HEK293 (cell line): ENCODE data around the gene TSC22D3.

Source experiments
- CTCF ChIA-PET: fragments of 350-600 bp; formaldehyde crosslinking; extraction: SDS; loops from one replicate; lab custom pipeline; 2021; ENCODE audit warnings: antibody characterized with exemption; lab: Yijun Ruan, JAX
- POLR2A ChIA-PET: fragments of 300-600 bp; formaldehyde crosslinking; extraction: SDS; loops from one replicate; lab custom pipeline; 2020; ENCODE audit warnings: antibody characterized with exemption, inconsistent platforms; lab: Yijun Ruan, JAX
- H3K27ac ChIP-seq: fragments of 200-500 bp; sonication (Bioruptor generic); 2 replicates; pipeline ENCODE4 v1.5.1; 2014; ENCODE audit warnings: low read depth, low read length, control low read depth, inconsistent platforms; ENCODE audit errors: extremely low read depth
- H3K36me3 ChIP-seq, 2 experiments: fragments of 200-500 bp in 1 of 2; sonication (Bioruptor generic) in 1 of 2; 1 replicate in 1 of 2; 2 replicates in 1 of 2; pipeline ENCODE4 v1.5.1; 2014 to 2017; ENCODE audit warnings: inconsistent platforms in 2 of 2, low read length in 2 of 2; ENCODE audit not compliant: control insufficient read depth in 2 of 2, insufficient read depth in 1 of 2
- H3K4me1 ChIP-seq: fragments of 200-500 bp; sonication (Bioruptor generic); 2 replicates; pipeline ENCODE4 v1.5.1; 2014; ENCODE audit warnings: mild to moderate bottlenecking, low read length, inconsistent platforms; ENCODE audit not compliant: control insufficient read depth, insufficient read depth
- H3K4me3 ChIP-seq: 2 replicates; pipeline ENCODE4 v1.5.1; 2011; ENCODE audit warnings: low read depth, mild to moderate bottlenecking, control low read depth, low read length, moderate library complexity
- H3K9me3 ChIP-seq: fragments of 200-500 bp; sonication (Bioruptor generic); 2 replicates; pipeline ENCODE4 v1.5.1; 2014; ENCODE audit warnings: low read depth, low read length, inconsistent platforms; ENCODE audit not compliant: control insufficient read depth, insufficient read depth
- GFI1B ChIP-seq: fragments of 450-650 bp; formaldehyde crosslinking; IDR thresholded peaks from 2 replicates; pipeline ENCODE4 v1.5.1; 2016; ENCODE audit warnings: missing biosample characterization, missing genetic modification characterization
- OVOL3 ChIP-seq: fragments of 450-650 bp; formaldehyde crosslinking; IDR thresholded peaks from 2 replicates; pipeline ENCODE4 v1.5.1; 2016; ENCODE audit warnings: missing biosample characterization, missing genetic modification characterization
- RBAK ChIP-seq: fragments of 450-650 bp; formaldehyde crosslinking; IDR thresholded peaks from 2 replicates; pipeline ENCODE4 v1.5.1; 2016; ENCODE audit warnings: missing biosample characterization, missing genetic modification characterization
- REPIN1 ChIP-seq: fragments of 450-650 bp; formaldehyde crosslinking; IDR thresholded peaks from 2 replicates; pipeline ENCODE4 v1.5.1; 2017; ENCODE audit warnings: missing biosample characterization, missing genetic modification characterization, low read depth
- ZBTB17 ChIP-seq: fragments of 450-650 bp; formaldehyde crosslinking; IDR thresholded peaks from 2 replicates; pipeline ENCODE4 v1.5.1; 2016; ENCODE audit warnings: missing biosample characterization, missing genetic modification characterization
- ZFHX2 ChIP-seq: fragments of 450-650 bp; formaldehyde crosslinking; conservative IDR thresholded peaks from 2 replicates; pipeline ENCODE4 v1.5.1; 2016; ENCODE audit warnings: missing biosample characterization, missing genetic modification characterization
- ZNF132 ChIP-seq: fragments of 450-650 bp; formaldehyde crosslinking; IDR thresholded peaks from 2 replicates; pipeline ENCODE4 v1.5.1; 2017; ENCODE audit warnings: missing biosample characterization, missing genetic modification characterization, borderline replicate concordance
- ZNF266 ChIP-seq: fragments of 450-650 bp; formaldehyde crosslinking; IDR thresholded peaks from 2 replicates; pipeline ENCODE4 v1.5.1; 2016; ENCODE audit warnings: missing biosample characterization, missing genetic modification characterization, low read depth
- ZNF416 ChIP-seq: fragments of 450-650 bp; formaldehyde crosslinking; IDR thresholded peaks from 2 replicates; pipeline ENCODE4 v1.5.1; 2016; ENCODE audit warnings: missing biosample characterization, missing genetic modification characterization
- ZNF423 ChIP-seq: fragments of 450-650 bp; formaldehyde crosslinking; IDR thresholded peaks from 2 replicates; pipeline ENCODE4 v1.5.1; 2016; ENCODE audit warnings: missing biosample characterization, missing genetic modification characterization
- ZNF510 ChIP-seq: fragments of 450-650 bp; formaldehyde crosslinking; IDR thresholded peaks from 2 replicates; pipeline ENCODE4 v1.5.1; 2018; ENCODE audit warnings: mild to moderate bottlenecking, missing genetic modification characterization, missing biosample characterization; ENCODE audit not compliant: insufficient replicate concordance
- ZNF549 ChIP-seq: fragments of 450-650 bp; IDR thresholded peaks from 2 replicates; pipeline ENCODE4 v1.5.1; 2018; ENCODE audit warnings: missing biosample characterization, missing genetic modification characterization, mild to moderate bottlenecking, inconsistent platforms, moderate library complexity
- ZNF558 ChIP-seq: fragments of 450-650 bp; formaldehyde crosslinking; IDR thresholded peaks from 2 replicates; pipeline ENCODE4 v1.5.1; 2016; ENCODE audit warnings: missing biosample characterization, missing genetic modification characterization
- ZNF596 ChIP-seq: fragments of 450-650 bp; IDR thresholded peaks from 2 replicates; pipeline ENCODE4 v1.5.0; 2018; ENCODE audit warnings: missing biosample characterization, mild to moderate bottlenecking, missing genetic modification characterization, moderate library complexity
- ZNF654 ChIP-seq: fragments of 450-650 bp; formaldehyde crosslinking; IDR thresholded peaks from 2 replicates; pipeline ENCODE4 v1.5.1; 2016; ENCODE audit warnings: low read depth, missing biosample characterization, missing genetic modification characterization
- ZNF76 ChIP-seq: fragments of 450-650 bp; formaldehyde crosslinking; IDR thresholded peaks from 2 replicates; pipeline ENCODE4; 2016; ENCODE audit warnings: low read depth, missing biosample characterization, missing genetic modification characterization, borderline replicate concordance
- ZNF791 ChIP-seq: fragments of 450-650 bp; formaldehyde crosslinking; IDR thresholded peaks from 2 replicates; pipeline ENCODE4 v1.5.1; 2016; ENCODE audit warnings: missing biosample characterization, missing genetic modification characterization
- ZSCAN16 ChIP-seq: fragments of 450-650 bp; formaldehyde crosslinking; IDR thresholded peaks from 2 replicates; pipeline ENCODE4 v1.5.1; 2016; ENCODE audit warnings: missing biosample characterization, missing genetic modification characterization
- TF ChIP-seq, protein P1 (sequence below): fragments of 450-650 bp; formaldehyde crosslinking; conservative IDR thresholded peaks from 2 replicates; pipeline ENCODE4 v1.5.1; 2016; ENCODE audit warnings: low read depth, missing biosample characterization, missing genetic modification characterization
- TF ChIP-seq, protein P2 (sequence below): fragments of 450-650 bp; formaldehyde crosslinking; IDR thresholded peaks from 2 replicates; pipeline ENCODE4 v1.5.1; 2016; ENCODE audit warnings: missing biosample characterization, missing genetic modification characterization
- TF ChIP-seq, protein P3 (sequence below): fragments of 450-650 bp; formaldehyde crosslinking; IDR thresholded peaks from 2 replicates; pipeline ENCODE4 v1.5.1; 2016; ENCODE audit warnings: missing biosample characterization, missing genetic modification characterization

TSC22D3 gene

DNA sequence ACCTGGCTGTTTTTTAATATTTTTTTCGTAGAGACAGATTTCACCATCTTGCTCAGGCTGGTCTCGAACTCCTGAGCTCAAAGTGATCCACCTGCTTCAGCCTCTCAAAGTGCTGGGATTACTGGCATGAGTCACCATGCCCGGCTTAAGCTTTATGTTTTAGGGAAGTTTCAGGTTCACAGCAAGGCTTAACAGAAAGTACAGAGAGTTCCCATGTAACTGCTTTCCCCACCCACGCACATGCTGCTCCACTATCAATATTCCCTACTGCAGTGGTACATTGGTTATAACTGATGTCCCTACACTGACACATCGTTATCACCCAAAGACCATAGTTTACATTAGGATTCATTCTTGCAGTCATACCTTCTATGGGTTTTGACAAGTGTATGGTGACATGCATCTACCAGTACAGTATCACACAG, 84.6 kb downstream of the TSC22D3 start:
- no peak overlapping the region for H3K4me3 ChIP-seq
- POLR2A ChIA-PET = no interaction called here
- CTCF ChIA-PET = interaction anchor here (1.2 to 1.7 kb wide), 2 partner anchors 18 to 22 kb away, joined by 3 to 5 read pairs; no protein-coding TSS in a partner anchor
- 0 out of 2 replicates have a peak, but pooled peaks cover 2% of the 10 kb centered on the region for H3K4me1 ChIP-seq
- H3K9me3 ChIP-seq = no peaks in the 10 kb centered on the region
- TF ChIP-seq ZNF654 (tag by site-specific recombination) (no peak), ZFHX2 (peak; percentile 58)
- no peak overlapping the region for H3K27ac ChIP-seq
- no peaks in the 10 kb centered on the region for H3K36me3 ChIP-seq

DNA sequence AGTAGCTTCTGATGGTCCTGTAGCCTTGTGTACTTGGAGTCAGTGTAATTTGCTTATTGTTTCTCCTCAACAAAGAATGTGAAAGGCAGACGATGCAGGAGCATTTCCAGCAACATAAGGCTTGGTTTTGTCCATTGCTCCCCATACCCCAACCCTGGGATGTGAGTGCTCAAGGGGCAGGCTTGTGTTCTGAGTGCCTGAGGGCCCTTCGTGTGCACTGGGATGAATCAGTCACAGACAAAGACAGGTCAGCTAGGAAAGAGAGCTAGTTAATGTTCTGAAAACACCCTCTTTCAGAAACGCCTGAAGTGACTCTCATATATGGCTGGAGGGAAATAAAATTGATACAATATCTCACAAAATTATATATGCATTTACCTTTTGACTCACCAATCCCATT, 88.1 kb downstream of the TSC22D3 start:
- H3K4me1 ChIP-seq = peaks cover 2% of the 10 kb centered on the region; the same call in 1 of the 2 replicates
- H3K27ac ChIP-seq = no peak overlapping the region
- TF ChIP-seq ZNF596 (tag by site-specific recombination) (no peak), ZNF791 (tag by site-specific recombination) (no peak), RBAK (tag by site-specific recombination) (no peak), OVOL3 (tag by site-specific recombination) (no peak), ZNF416 (tag by site-specific recombination) (no peak), ZNF266 (tag by site-specific recombination) (no peak), ZBTB17 (tag by site-specific recombination) (no peak), GFI1B (tag by site-specific recombination) (no peak), ZNF76 (tag by site-specific recombination) (no peak), ZNF549 (no peak), REPIN1 (tag by site-specific recombination) (no peak), ZNF132 (tag by site-specific recombination) (no peak), ZNF423 (tag by site-specific recombination) (no peak), ZSCAN16 (tag by site-specific recombination) (no peak), ZNF510 (tag by site-specific recombination) (no peak), ZNF558 (tag by site-specific recombination) (no peak)
- TF ChIP-seq, protein P1, sequence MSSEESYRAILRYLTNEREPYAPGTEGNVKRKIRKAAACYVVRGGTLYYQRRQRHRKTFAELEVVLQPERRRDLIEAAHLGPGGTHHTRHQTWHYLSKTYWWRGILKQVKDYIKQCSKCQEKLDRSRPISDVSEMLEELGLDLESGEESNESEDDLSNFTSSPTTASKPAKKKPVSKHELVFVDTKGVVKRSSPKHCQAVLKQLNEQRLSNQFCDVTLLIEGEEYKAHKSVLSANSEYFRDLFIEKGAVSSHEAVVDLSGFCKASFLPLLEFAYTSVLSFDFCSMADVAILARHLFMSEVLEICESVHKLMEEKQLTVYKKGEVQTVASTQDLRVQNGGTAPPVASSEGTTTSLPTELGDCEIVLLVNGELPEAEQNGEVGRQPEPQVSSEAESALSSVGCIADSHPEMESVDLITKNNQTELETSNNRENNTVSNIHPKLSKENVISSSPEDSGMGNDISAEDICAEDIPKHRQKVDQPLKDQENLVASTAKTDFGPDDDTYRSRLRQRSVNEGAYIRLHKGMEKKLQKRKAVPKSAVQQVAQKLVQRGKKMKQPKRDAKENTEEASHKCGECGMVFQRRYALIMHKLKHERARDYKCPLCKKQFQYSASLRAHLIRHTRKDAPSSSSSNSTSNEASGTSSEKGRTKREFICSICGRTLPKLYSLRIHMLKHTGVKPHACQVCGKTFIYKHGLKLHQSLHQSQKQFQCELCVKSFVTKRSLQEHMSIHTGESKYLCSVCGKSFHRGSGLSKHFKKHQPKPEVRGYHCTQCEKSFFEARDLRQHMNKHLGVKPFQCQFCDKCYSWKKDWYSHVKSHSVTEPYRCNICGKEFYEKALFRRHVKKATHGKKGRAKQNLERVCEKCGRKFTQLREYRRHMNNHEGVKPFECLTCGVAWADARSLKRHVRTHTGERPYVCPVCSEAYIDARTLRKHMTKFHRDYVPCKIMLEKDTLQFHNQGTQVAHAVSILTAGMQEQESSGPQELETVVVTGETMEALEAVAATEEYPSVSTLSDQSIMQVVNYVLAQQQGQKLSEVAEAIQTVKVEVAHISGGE (tag by site-specific recombination) = no peak
- TF ChIP-seq, protein P2, sequence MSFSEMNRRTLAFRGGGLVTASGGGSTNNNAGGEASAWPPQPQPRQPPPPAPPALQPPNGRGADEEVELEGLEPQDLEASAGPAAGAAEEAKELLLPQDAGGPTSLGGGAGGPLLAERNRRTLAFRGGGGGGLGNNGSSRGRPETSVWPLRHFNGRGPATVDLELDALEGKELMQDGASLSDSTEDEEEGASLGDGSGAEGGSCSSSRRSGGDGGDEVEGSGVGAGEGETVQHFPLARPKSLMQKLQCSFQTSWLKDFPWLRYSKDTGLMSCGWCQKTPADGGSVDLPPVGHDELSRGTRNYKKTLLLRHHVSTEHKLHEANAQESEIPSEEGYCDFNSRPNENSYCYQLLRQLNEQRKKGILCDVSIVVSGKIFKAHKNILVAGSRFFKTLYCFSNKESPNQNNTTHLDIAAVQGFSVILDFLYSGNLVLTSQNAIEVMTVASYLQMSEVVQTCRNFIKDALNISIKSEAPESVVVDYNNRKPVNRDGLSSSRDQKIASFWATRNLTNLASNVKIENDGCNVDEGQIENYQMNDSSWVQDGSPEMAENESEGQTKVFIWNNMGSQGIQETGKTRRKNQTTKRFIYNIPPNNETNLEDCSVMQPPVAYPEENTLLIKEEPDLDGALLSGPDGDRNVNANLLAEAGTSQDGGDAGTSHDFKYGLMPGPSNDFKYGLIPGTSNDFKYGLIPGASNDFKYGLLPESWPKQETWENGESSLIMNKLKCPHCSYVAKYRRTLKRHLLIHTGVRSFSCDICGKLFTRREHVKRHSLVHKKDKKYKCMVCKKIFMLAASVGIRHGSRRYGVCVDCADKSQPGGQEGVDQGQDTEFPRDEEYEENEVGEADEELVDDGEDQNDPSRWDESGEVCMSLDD (tag by site-specific recombination) = no peak
- TF ChIP-seq, protein P3, sequence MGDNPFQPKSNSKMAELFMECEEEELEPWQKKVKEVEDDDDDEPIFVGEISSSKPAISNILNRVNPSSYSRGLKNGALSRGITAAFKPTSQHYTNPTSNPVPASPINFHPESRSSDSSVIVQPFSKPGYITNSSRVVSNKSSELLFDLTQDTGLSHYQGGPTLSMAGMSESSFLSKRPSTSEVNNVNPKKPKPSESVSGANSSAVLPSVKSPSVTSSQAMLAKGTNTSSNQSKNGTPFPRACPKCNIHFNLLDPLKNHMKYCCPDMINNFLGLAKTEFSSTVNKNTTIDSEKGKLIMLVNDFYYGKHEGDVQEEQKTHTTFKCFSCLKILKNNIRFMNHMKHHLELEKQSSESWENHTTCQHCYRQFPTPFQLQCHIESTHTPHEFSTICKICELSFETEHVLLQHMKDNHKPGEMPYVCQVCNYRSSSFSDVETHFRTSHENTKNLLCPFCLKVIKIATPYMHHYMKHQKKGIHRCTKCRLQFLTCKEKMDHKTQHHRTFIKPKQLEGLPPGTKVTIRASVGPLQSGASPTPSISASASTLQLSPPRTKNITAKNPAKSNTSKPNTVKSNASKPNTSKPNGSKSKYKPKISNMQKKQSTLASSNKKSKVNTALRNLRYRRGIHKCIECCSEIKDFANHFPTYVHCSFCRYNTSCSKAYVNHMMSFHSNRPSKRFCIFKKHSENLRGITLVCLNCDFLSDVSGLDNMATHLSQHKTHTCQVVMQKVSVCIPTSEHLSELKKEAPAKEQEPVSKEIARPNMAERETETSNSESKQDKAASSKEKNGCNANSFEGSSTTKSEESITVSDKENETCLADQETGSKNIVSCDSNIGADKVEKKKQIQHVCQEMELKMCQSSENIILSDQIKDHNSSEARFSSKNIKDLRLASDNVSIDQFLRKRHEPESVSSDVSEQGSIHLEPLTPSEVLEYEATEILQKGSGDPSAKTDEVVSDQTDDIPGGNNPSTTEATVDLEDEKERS = no peak
- H3K4me3 ChIP-seq = no peak overlapping the region
- CTCF ChIA-PET = interaction anchor here (0.7 to 1.7 kb wide), 4 partner anchors 9 to 35 kb away, joined by 3 to 6 read pairs (median 4); no protein-coding TSS in a partner anchor
- H3K36me3 ChIP-seq = no peaks in the 10 kb centered on the region
- no peaks in the 10 kb centered on the region for H3K9me3 ChIP-seq
- POLR2A ChIA-PET = interaction anchor here (0.9 to 1.8 kb wide), 5 partner anchors 11 to 44 kb away, joined by 3 to 7 read pairs (median 5); no protein-coding TSS in a partner anchor
